Mammary epithelial cell (primary cell): ENCODE results near the gene SIK3.

Source experiments
- EZH2 ChIP-seq: IDR thresholded peaks from 2 replicates; pipeline ENCODE4 v1.6.1; 2012; ENCODE audit warnings: low read length, inconsistent platforms, borderline replicate concordance
- TF ChIP-seq, protein P1 (sequence below), 2 donors: IDR thresholded peaks in 1 of 2; conservative IDR thresholded peaks in 1 of 2; 2 replicates each; pipeline ENCODE4 v1.5.1; 2011 to 2012; ENCODE audit warnings: inconsistent platforms in 2 of 2, low read length in 2 of 2, mild to moderate bottlenecking in 2 of 2, control low read depth in 1 of 2, low read depth in 1 of 2; ENCODE audit not compliant: insufficient read depth in 1 of 2; ENCODE audit errors: extremely low read depth in 1 of 2

DNA sequence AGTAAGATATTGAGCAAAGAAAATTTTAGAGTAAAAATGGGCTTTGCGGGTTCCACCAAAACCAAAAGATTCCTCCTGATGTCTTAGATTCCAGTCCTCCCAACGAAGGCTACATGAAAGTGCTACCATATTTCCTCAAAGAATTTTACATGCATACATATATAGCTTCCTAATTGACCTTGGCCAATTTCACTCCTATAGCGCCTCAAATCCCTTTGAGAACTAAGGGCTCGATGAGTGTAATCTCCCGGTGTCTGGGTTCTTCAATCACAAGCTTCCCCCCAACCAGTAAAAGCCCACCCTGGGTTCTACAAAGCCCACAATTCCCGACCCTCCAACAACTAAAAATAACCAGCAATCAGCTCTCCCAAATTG is 1.2 kb downstream of the SIK3 start:
- TF ChIP-seq, protein P1, sequence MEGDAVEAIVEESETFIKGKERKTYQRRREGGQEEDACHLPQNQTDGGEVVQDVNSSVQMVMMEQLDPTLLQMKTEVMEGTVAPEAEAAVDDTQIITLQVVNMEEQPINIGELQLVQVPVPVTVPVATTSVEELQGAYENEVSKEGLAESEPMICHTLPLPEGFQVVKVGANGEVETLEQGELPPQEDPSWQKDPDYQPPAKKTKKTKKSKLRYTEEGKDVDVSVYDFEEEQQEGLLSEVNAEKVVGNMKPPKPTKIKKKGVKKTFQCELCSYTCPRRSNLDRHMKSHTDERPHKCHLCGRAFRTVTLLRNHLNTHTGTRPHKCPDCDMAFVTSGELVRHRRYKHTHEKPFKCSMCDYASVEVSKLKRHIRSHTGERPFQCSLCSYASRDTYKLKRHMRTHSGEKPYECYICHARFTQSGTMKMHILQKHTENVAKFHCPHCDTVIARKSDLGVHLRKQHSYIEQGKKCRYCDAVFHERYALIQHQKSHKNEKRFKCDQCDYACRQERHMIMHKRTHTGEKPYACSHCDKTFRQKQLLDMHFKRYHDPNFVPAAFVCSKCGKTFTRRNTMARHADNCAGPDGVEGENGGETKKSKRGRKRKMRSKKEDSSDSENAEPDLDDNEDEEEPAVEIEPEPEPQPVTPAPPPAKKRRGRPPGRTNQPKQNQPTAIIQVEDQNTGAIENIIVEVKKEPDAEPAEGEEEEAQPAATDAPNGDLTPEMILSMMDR (conservative IDR thresholded peaks at IDR 0.05 in 1 of 2, IDR thresholded peaks at IDR 0.05 in 1 of 2; ENCODE audit: extremely low read depth in 1 of 2, insufficient read depth in 1 of 2, low read depth in 1 of 2, low read length in 2 of 2) = no peak
- TF ChIP-seq EZH2 = no peak
